Sigmoid colon (tissue), 4 donors: Measurements from ENCODE around the gene FAM53A.

Source experiments
- EP300 ChIP-seq, 4 donors: sonication (generic); formaldehyde crosslinking; IDR thresholded peaks; one replicate each; pipeline ENCODE4 v1.6.1; 2017; ENCODE audit warnings: antibody characterized with exemption in 4 of 4
- TF ChIP-seq, protein P1 (sequence below), 4 experiments: fragments of 450-650 bp in 3 of 4; fragments of 200-600 bp in 1 of 4; IDR thresholded peaks; one replicate each; pipeline ENCODE4 v1.5.1; 2016 to 2019; ENCODE audit warnings: antibody characterized with exemption in 4 of 4, mild to moderate bottlenecking in 3 of 4, moderate library complexity in 2 of 4

DNA sequence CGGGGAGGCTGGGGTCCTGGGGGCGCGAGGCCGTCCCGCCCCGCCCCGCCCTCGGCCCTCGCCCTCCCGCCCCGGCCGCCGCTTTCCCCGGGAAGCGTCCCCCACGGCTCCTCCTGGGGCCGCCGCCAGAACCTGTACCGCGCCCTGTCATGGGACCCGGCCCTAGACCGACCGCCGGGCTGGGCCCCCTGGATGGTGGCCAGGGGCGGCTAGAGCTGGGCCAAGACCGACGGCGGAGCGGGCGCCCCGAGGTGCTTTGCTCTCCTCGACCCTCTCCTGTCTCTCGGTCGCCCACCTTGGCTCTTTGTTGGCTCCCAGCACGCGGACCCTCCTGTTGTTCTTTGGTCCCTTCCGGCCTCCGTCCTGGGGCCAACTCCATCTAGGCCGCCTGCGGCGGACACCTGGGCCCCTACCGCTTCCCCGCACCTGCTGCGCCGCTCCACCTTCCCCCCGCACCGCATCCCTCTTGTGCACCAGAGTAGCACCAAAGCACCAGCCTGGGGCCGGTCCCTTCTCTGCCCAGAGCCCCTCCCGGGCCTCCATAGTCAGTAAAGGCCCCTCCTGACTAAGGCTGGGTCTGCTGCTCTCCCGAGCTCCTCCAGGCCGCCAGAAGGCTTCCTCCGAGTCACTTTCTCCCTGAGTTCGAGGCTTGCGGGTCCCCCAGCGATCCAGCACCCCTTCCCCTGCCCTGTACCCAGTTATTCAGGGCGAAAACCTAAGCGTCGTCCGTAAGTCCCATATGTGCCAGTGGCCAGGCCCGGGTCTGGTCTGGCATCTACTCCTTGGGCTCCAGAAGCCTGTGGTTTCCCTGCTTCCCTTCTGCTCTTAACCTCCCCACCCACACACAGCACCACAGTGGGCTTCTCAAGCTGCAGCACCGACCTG lies 37.8 kb upstream of the FAM53A start:
- TF ChIP-seq, protein P1, sequence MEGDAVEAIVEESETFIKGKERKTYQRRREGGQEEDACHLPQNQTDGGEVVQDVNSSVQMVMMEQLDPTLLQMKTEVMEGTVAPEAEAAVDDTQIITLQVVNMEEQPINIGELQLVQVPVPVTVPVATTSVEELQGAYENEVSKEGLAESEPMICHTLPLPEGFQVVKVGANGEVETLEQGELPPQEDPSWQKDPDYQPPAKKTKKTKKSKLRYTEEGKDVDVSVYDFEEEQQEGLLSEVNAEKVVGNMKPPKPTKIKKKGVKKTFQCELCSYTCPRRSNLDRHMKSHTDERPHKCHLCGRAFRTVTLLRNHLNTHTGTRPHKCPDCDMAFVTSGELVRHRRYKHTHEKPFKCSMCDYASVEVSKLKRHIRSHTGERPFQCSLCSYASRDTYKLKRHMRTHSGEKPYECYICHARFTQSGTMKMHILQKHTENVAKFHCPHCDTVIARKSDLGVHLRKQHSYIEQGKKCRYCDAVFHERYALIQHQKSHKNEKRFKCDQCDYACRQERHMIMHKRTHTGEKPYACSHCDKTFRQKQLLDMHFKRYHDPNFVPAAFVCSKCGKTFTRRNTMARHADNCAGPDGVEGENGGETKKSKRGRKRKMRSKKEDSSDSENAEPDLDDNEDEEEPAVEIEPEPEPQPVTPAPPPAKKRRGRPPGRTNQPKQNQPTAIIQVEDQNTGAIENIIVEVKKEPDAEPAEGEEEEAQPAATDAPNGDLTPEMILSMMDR (IDR thresholded peaks at IDR 0.05), result no peak
- no peak for TF ChIP-seq EP300 (IDR thresholded peaks at IDR 0.05)
